GM23248 (cell line): ENCODE measurements around the gene CES2. TPM values are rescaled to one million over a fixed set of nuclear protein-coding genes. Genes with fewer than 3 reads are reported as not detected.
A peak's percentile ranks its signal among the peaks of the same experiment; 100 is the strongest.

Experiments used
- DNase-seq: peaks from one replicate; pipeline ENCODE4 v3.0.0-alpha.2; 2015
- H2AFZ ChIP-seq: fragments of 200-600 bp; sonication (generic); 2 replicates; pipeline ENCODE4 v1.6.1; 2016; ENCODE audit warnings: antibody characterized with exemption
- H3F3A ChIP-seq: fragments of 200-600 bp; sonication (generic); 2 replicates; pipeline ENCODE4 v1.6.1; 2016; ENCODE audit warnings: mild to moderate bottlenecking, antibody characterized with exemption, mixed run types; ENCODE audit not compliant: insufficient read depth
- H3K27ac ChIP-seq: fragments of 200-600 bp; sonication (generic); 2 replicates; pipeline ENCODE4 v1.5.1; 2016; ENCODE audit warnings: mild to moderate bottlenecking
- H3K27me3 ChIP-seq: fragments of 200-600 bp; sonication (generic); replicated peaks from 2 replicates; pipeline ENCODE4 v1.6.1; 2016; ENCODE audit warnings: mild to moderate bottlenecking; ENCODE audit not compliant: insufficient read depth
- H3K36me3 ChIP-seq: fragments of 200-600 bp; sonication (generic); 2 replicates; pipeline ENCODE4 v1.6.1; 2016; ENCODE audit warnings: low read depth, mild to moderate bottlenecking
- H3K4me1 ChIP-seq: fragments of 200-600 bp; sonication (generic); 2 replicates; pipeline ENCODE4 v1.6.1; 2016; ENCODE audit warnings: mild to moderate bottlenecking; ENCODE audit not compliant: insufficient read depth
- H3K4me2 ChIP-seq: fragments of 200-600 bp; sonication (generic); one replicate; pipeline ENCODE4 v1.6.1; 2016; ENCODE audit warnings: mild to moderate bottlenecking; ENCODE audit not compliant: unreplicated experiment
- H3K4me3 ChIP-seq: fragments of 200-600 bp; sonication (generic); 2 replicates; pipeline ENCODE4 v1.5.1; 2016; ENCODE audit warnings: mild to moderate bottlenecking
- H3K79me2 ChIP-seq: fragments of 200-600 bp; sonication (generic); 2 replicates; pipeline ENCODE4 v1.6.1; 2016; ENCODE audit warnings: mild to moderate bottlenecking; ENCODE audit not compliant: insufficient read depth
- H3K9ac ChIP-seq: fragments of 200-600 bp; sonication (generic); 2 replicates; pipeline ENCODE4 v1.6.1; 2016; ENCODE audit warnings: mild to moderate bottlenecking
- H3K9me2 ChIP-seq: fragments of 200-600 bp; sonication (generic); 2 replicates; pipeline ENCODE4 v1.6.1; 2016; ENCODE audit warnings: mixed run types, mild to moderate bottlenecking, moderate library complexity; ENCODE audit not compliant: insufficient read depth
- H3K9me3 ChIP-seq: fragments of 200-600 bp; sonication (generic); one replicate; pipeline ENCODE4 v1.6.1; 2017; ENCODE audit warnings: low read depth
- H4K20me1 ChIP-seq: fragments of 200-600 bp; sonication (generic); 2 replicates; pipeline ENCODE4 v1.6.0; 2016; ENCODE audit not compliant: insufficient read depth
- EZH2 ChIP-seq: fragments of 200-600 bp; sonication (generic); IDR thresholded peaks from 2 replicates; pipeline ENCODE4 v1.6.1; 2018; ENCODE audit warnings: antibody characterized with exemption, mild to moderate bottlenecking; ENCODE audit not compliant: insufficient read depth, poor library complexity, severe bottlenecking
- EZH2phosphoT487 ChIP-seq: fragments of 200-600 bp; sonication (generic); IDR thresholded peaks from 2 replicates; pipeline ENCODE4 v1.6.1; 2018; ENCODE audit warnings: antibody characterized with exemption, moderate library complexity, mild to moderate bottlenecking, low read depth; ENCODE audit not compliant: insufficient read depth
- WGBS, 2 experiments: methylation state at CpG; one replicate each; pipeline ENCODE4 v1.1.6; 2015 to 2017; ENCODE audit warnings: low lambda C conversion rate in 2 of 2, low coverage in 1 of 2; ENCODE audit errors: missing lambda C conversion rate in 2 of 2; 5-methylcytosine and 5-hydroxymethylcytosine counted together
- in situ Hi-C: fragments of 300-500 bp; cut with MboI; formaldehyde crosslinking; loops from 2 replicates; pipeline ENCODE4 v1.15.0; 2020
- polyA plus RNA-seq: library from polyadenylated mRNA; unstranded; fragments of >200 nt; fragmentation: Nextera tagmentation; extraction: Ambion mirVana; gene quantifications from 2 replicates; pipeline ENCODE4 v1.2.1, GENCODE V29; 2016
- total RNA-seq: library from RNA; depleted of rRNA; stranded (reverse); fragments of >200 nt; shearing (Covaris generic); gene quantifications from 2 replicates; pipeline ENCODE4 v1.2.3, GENCODE V29; 2014

The CES2 gene
- total and polyA plus RNA-seq, 2 experiments from 2014 or later: 32.3 to 37.6 TPM

- Histone ChIP-seq H3K9me2 (no peaks in the 10 kb centered on the region), H3K27me3 (no peaks in the 10 kb centered on the region), H3K9ac (no peak overlapping the region), H3K4me3 (no peak overlapping the region), H3K9me3 (no peaks in the 10 kb centered on the region), H3K79me2 (no peaks in the 10 kb centered on the region), H3F3A (no peaks in the 10 kb centered on the region), H2AFZ (no peak overlapping the region), H4K20me1 (no peaks in the 10 kb centered on the region), H3K4me1 (no peaks in the 10 kb centered on the region), H3K27ac (no peak overlapping the region), H3K36me3 (no peaks in the 10 kb centered on the region), H3K4me2 (no peak overlapping the region)
- in situ Hi-C loops: loop anchor here (25.0 kb wide), 1 partner anchor 203 kb away; the partner anchor contains the start of genes B3GNT9, FBXL8, HSF4 and NOL3
- DNase-seq: no peak
- WGBS, 2 experiments: 62 to 67% methylated on average over 7 of the region's 7 CpGs
- TF ChIP-seq EZH2 (no peak), EZH2phosphoT487 (no peak)
These were observed 23.8 kb downstream of the CES2 start for GRCh38 chr16:66958857-66959703.

- no peaks in the 10 kb centered on the region for H3K36me3 ChIP-seq
- in situ Hi-C loops: loop anchor here (25.0 kb wide), 1 partner anchor 203 kb away; the partner anchor contains the start of genes B3GNT9, FBXL8, HSF4 and NOL3
- H3K4me3 ChIP-seq: no peak overlapping the region
- 23 to 27% methylated on average over 5 of the region's 5 CpGs for WGBS, 2 experiments
- no peaks in the 10 kb centered on the region; the same call in 1 of the 2 replicates for H3K27me3 ChIP-seq
- no peaks in the 10 kb centered on the region for H3K9me3 ChIP-seq
- TF ChIP-seq EZH2phosphoT487 (no peak), EZH2 (no peak)
- no peaks in the 10 kb centered on the region for H3K4me1 ChIP-seq
- H3K27ac ChIP-seq: no peak overlapping the region
- no peak overlapping the region for H2AFZ ChIP-seq
- H3F3A ChIP-seq: no peaks in the 10 kb centered on the region
- no peaks in the 10 kb centered on the region for H4K20me1 ChIP-seq
- no peaks in the 10 kb centered on the region for H3K9me2 ChIP-seq
- H3K79me2 ChIP-seq: no peaks in the 10 kb centered on the region
- DNase-seq: no peak
- H3K4me2 ChIP-seq: no peak overlapping the region
- no peak overlapping the region for H3K9ac ChIP-seq
These were observed 24.4 kb downstream of the CES2 start for GRCh38 chr16:66959704-66960161.

GRCh38 chr16:66960270-66960669 lies 25.0 kb downstream of the CES2 start:
- H3K4me2 ChIP-seq: no peak overlapping the region
- no peak overlapping the region for H3K27ac ChIP-seq
- H3K79me2 ChIP-seq: no peaks in the 10 kb centered on the region
- H3K4me3 ChIP-seq: no peak overlapping the region
- H3K9me2 ChIP-seq: no peaks in the 10 kb centered on the region
- no peaks in the 10 kb centered on the region for H3K9me3 ChIP-seq
- no peaks in the 10 kb centered on the region for H3K4me1 ChIP-seq
- H2AFZ ChIP-seq: no peak overlapping the region
- WGBS, 2 experiments: 50 to 54% methylated on average over 1 of the region's 1 CpG
- in situ Hi-C loops: loop anchor here (25.0 kb wide), 1 partner anchor 202 kb away; the partner anchor contains the start of genes B3GNT9, FBXL8, HSF4 and NOL3
- H3F3A ChIP-seq: no peaks in the 10 kb centered on the region
- TF ChIP-seq EZH2phosphoT487: no peak
- no peak for TF ChIP-seq EZH2
- no peaks in the 10 kb centered on the region; the same call in 1 of the 2 replicates for H3K27me3 ChIP-seq
- no peak for DNase-seq
- H3K9ac ChIP-seq: no peak overlapping the region
- H3K36me3 ChIP-seq: no peaks in the 10 kb centered on the region
- no peaks in the 10 kb centered on the region for H4K20me1 ChIP-seq

- in situ Hi-C loops: loop anchor here (25.0 kb wide), 1 partner anchor 201 kb away; the partner anchor contains the start of genes B3GNT9, FBXL8, HSF4 and NOL3
- H4K20me1 ChIP-seq: no peaks in the 10 kb centered on the region
- H3K9me3 ChIP-seq: no peaks in the 10 kb centered on the region
- H3K4me1 ChIP-seq: no peaks in the 10 kb centered on the region
- H3K9me2 ChIP-seq: no peaks in the 10 kb centered on the region
- H3K27me3 ChIP-seq: peaks cover 4% of the 10 kb centered on the region; the same call in 1 of the 2 replicates
- H3K79me2 ChIP-seq: no peaks in the 10 kb centered on the region
- H3K36me3 ChIP-seq: no peaks in the 10 kb centered on the region
- no peak within 1 kb of the TSS for H3K9ac ChIP-seq
- H2AFZ ChIP-seq: 0 out of 2 replicates have a peak within 1 kb of the TSS, but pooled peaks have one; percentile 45
- TF ChIP-seq EZH2 (no peak), EZH2phosphoT487 (no peak)
- H3F3A ChIP-seq: no peaks in the 10 kb centered on the region
- peak; percentile 83 for DNase-seq
- H3K4me3 ChIP-seq: no peak within 1 kb of the TSS
- no peak within 1 kb of the TSS for H3K27ac ChIP-seq
- 61 to 65% methylated on average over 16 of the region's 16 CpGs for WGBS, 2 experiments
- no peak within 1 kb of the TSS for H3K4me2 ChIP-seq
These were observed 25.9 kb downstream of the CES2 start, which contains the start of gene CES3 for GRCh38 chr16:66961065-66961744. TSS of gene CES3 (plus strand) at chr16:66961266. CDS start at chr16:66961308, 42 bp downstream.
